Immature natural killer cell (primary cell): Measurements from ENCODE around the gene APLP1. TPM values are rescaled to one million over a fixed set of nuclear protein-coding genes. Genes with fewer than 3 reads are reported as not detected.
A peak's percentile ranks its signal among the peaks of the same experiment; 100 is the strongest.
"Not testable (repeated sequence)": the region's sequence is repeated elsewhere in the genome, so short reads cannot be mapped to it uniquely, and the experiment has no call there.

Source experiments
- DNase-seq, 3 donors: peaks; one replicate each; pipeline ENCODE4 v3.0.0; 2022; ENCODE audit warnings: mixed read lengths in 1 of 3
- H3K27ac Mint-ChIP-seq, 6 donors: one replicate each; pipeline ENCODE4 v1.8.0; 2020; ENCODE audit warnings: mixed read lengths in 6 of 6, mild to moderate bottlenecking in 5 of 6, inconsistent platforms in 4 of 6, moderate library complexity in 3 of 6
- H3K27me3 Mint-ChIP-seq, 3 donors: one replicate each; pipeline ENCODE4 v1.8.0; 2020 to 2021; ENCODE audit warnings: low read depth in 3 of 3, mild to moderate bottlenecking in 3 of 3, mixed read lengths in 3 of 3, moderate library complexity in 3 of 3, inconsistent platforms in 1 of 3
- H3K36me3 Mint-ChIP-seq, 3 donors: one replicate each; pipeline ENCODE4 v1.8.0; 2020; ENCODE audit warnings: mixed read lengths in 3 of 3, inconsistent platforms in 2 of 3, mild to moderate bottlenecking in 2 of 3
- H3K4me1 Mint-ChIP-seq, 2 donors: one replicate each; pipeline ENCODE4 v1.8.0; 2020; ENCODE audit warnings: inconsistent platforms in 2 of 2, mild to moderate bottlenecking in 2 of 2, mixed read lengths in 2 of 2, moderate library complexity in 1 of 2
- H3K4me3 Mint-ChIP-seq, 5 donors: one replicate each; pipeline ENCODE4 v1.8.0; 2020; ENCODE audit warnings: mild to moderate bottlenecking in 5 of 5, mixed read lengths in 5 of 5, inconsistent platforms in 3 of 5, moderate library complexity in 3 of 5
- H3K9me3 Mint-ChIP-seq, 6 donors: one replicate each; pipeline ENCODE4 v1.8.0; 2020; ENCODE audit warnings: mild to moderate bottlenecking in 6 of 6, mixed read lengths in 6 of 6, inconsistent platforms in 4 of 6, moderate library complexity in 3 of 6
- polyA plus RNA-seq, 3 donors: library from polyadenylated mRNA; unstranded; fragments of 300-500 nt; fragmentation: Illumina TruSeq; gene quantifications; one replicate each; pipeline ENCODE4 v1.2.3, GENCODE V29; 2021

The APLP1 gene
- polyA plus RNA-seq, 3 donors from 2014 or later: 0.72 TPM; not detected in 2

DNA sequence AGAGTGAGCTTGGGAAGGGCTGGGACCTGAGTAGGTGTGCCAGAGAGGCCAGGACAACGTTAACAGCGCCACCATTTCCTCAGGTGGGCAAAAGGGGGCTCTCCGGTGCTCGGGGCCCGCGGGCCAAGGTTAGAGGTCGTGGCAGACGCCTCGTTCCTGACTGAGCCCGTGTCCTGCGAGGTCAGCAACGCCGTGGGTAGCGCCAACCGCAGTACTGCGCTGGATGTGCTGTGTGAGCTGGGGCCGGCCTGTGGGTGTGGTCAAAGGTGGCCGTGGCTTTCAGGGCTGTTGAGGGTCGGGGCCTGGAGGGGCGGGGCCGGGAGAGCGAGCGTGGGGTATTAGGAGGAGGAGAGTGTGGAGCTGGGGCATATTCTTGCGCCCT lies 7.9 kb upstream of the APLP1 start:
- H3K27ac Mint-ChIP-seq: no peak overlapping the region
- peaks cover 0 to 4% (median 0%) of the 10 kb centered on the region in 3 donors for H3K36me3 Mint-ChIP-seq
- no peaks in the 10 kb centered on the region for H3K9me3 Mint-ChIP-seq
- H3K4me3 Mint-ChIP-seq: no peak overlapping the region
- peaks cover 8 to 9% of the 10 kb centered on the region in 2 donors for H3K4me1 Mint-ChIP-seq
- no peak for DNase-seq
- H3K27me3 Mint-ChIP-seq: peaks cover 14 to 34% (median 22%) of the 10 kb centered on the region in 3 donors

- H3K36me3 Mint-ChIP-seq: peaks cover 0 to 4% (median 0%) of the 10 kb centered on the region in 3 donors
- H3K27ac Mint-ChIP-seq: no peak overlapping the region
Measured at GRCh38 chr19:35860818-35861639, 7.3 kb upstream of the APLP1 start.

GRCh38 chr19:35861640-35862160 lies 6.7 kb upstream of the APLP1 start:
- Mint-ChIP-seq H3K4me1 (peaks cover 8 to 9% of the 10 kb centered on the region in 2 donors), H3K27ac (no peak overlapping the region), H3K9me3 (no peaks in the 10 kb centered on the region), H3K27me3 (peaks cover 14 to 37% (median 19%) of the 10 kb centered on the region in 3 donors), H3K36me3 (peaks cover 0 to 4% (median 0%) of the 10 kb centered on the region in 3 donors), H3K4me3 (no peak overlapping the region)
- no peak for DNase-seq

More at GRCh38 chr19:35860818-35861639, 7.3 kb upstream of the APLP1 start:
- Mint-ChIP-seq H3K9me3 (no peaks in the 10 kb centered on the region), H3K27me3 (peaks cover 14 to 33% (median 19%) of the 10 kb centered on the region in 3 donors), H3K4me1 (peaks cover 8 to 9% of the 10 kb centered on the region in 2 donors), H3K4me3 (no peak overlapping the region)
- DNase-seq: no peak

DNA sequence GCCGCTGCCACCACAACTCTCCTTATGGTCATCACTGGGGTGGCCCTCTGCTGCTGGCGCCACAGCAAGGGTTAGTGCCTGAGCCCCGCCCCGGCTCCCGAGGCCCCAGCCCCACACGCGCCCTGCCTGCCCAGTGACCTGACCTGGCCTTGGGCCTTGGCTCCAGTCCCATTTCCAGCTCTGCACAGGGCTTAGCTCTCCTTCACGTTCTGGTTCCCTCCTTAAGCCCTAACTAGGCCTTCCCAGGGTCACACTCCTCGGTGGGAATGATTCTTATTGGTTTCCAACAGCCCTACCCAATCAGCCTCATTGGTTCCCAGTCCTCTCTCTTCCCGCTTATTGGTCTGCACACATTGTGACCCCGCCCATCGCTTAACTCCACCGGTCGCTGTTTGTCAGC lies 5.8 kb upstream of the APLP1 start:
- Mint-ChIP-seq H3K4me3 (no peak overlapping the region), H3K27ac (no peak overlapping the region), H3K4me1 (peaks cover under 1 to 3% of the 10 kb centered on the region in 2 donors), H3K36me3 (peaks cover 0 to 4% (median 0%) of the 10 kb centered on the region in 3 donors), H3K27me3 (peaks cover 15 to 36% (median 19%) of the 10 kb centered on the region in 3 donors), H3K9me3 (no peaks in the 10 kb centered on the region)
- no peak for DNase-seq

GRCh38 chr19:35863018-35863417 lies 5.4 kb upstream of the APLP1 start:
- Mint-ChIP-seq H3K4me1 (peaks cover 2 to 6% of the 10 kb centered on the region in 2 donors), H3K4me3 (no peak overlapping the region)
- DNase-seq: no peak

DNA sequence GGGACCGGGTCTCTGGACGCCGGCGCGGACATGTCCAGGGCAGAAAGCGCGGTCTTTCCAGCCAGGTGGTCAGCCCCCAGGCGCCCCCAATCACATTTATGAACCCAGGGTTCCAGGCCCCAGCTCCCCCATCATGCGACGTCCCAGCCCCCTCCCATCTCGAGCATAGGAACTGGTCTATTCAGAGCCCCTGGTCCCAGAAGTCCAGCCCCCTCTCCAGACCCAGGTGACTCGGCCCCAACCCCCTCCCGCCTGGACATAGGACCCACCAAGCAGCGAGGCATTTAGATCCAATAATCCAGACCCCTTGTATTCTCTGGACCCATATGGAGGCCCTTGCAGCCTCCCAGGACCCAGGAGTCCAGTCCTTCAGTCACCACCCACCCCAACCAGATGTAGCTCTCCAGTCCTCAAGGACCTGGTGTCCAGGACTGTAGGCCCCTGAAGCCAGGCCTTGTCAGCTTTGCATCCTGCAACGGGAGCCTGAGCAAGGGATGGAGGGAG lies 501 bp downstream of the APLP1 start:
- H3K4me3 Mint-ChIP-seq: peak overlapping the region; percentile 33 to 68 (median 63)
- peaks cover 15 to 16% of the 10 kb centered on the region in 2 donors for H3K4me1 Mint-ChIP-seq
- H3K27me3 Mint-ChIP-seq: peaks cover 20 to 37% (median 28%) of the 10 kb centered on the region in 3 donors
- H3K9me3 Mint-ChIP-seq: no peaks in the 10 kb centered on the region
- DNase-seq: no peak
- no peaks in the 10 kb centered on the region for H3K36me3 Mint-ChIP-seq
- no peak overlapping the region for H3K27ac Mint-ChIP-seq

More at GRCh38 chr19:35863018-35863417, 5.4 kb upstream of the APLP1 start:
- peaks cover 0 to 4% (median 0%) of the 10 kb centered on the region in 3 donors for H3K36me3 Mint-ChIP-seq
- peaks cover 15 to 36% (median 24%) of the 10 kb centered on the region in 3 donors for H3K27me3 Mint-ChIP-seq
- no peaks in the 10 kb centered on the region for H3K9me3 Mint-ChIP-seq
- no peak overlapping the region for H3K27ac Mint-ChIP-seq

GRCh38 chr19:35869327-35870123 lies 1.2 kb downstream of the APLP1 start:
- Mint-ChIP-seq H3K36me3 (no peaks in the 10 kb centered on the region), H3K27me3 (peaks cover 18 to 31% (median 26%) of the 10 kb centered on the region in 3 donors), H3K9me3 (no peaks in the 10 kb centered on the region), H3K27ac (no peak overlapping the region), H3K4me3 (peak overlapping the region; percentile 61 to 67 (median 62)), H3K4me1 (peaks cover 15 to 16% of the 10 kb centered on the region in 2 donors)
- peak; percentile 46 to 59 (median 52) for DNase-seq

DNA sequence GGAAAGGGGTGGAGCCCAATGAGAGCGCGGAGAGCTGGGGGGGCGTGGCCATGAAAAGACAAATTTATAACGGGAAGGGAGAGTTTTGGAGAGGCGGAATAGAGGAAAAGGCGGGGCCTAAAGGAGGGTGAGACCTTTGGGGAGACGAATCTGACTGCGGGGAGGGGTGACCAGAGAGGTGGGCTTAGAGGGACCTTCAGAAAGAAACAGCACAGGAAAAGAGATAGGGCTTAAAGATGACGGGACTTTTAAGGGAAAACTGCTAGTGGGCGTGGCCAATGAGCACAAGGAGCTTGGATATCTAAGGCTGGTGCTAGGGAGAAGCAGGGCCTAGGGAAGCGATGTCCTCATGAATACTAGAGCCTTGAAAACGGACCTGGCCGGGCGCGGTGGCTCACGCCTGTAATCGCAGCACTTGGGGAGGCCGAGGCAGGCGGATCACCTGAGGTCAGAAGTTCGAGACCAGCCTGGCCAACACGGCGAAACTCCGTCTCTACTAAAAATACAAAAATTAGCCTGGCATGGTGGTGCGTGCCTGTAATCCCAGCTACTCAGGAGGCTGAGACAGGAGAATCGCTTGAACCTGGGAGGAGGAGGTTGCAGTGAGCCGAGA lies 1.9 kb downstream of the APLP1 start:
- H3K9me3 Mint-ChIP-seq, H3K36me3 Mint-ChIP-seq, DNase-seq: not testable (repeated sequence)
- peak overlapping the region in 1 of 6 donors; percentile 28 for H3K27ac Mint-ChIP-seq
- H3K4me3 Mint-ChIP-seq: peak overlapping the region; percentile 42 to 67 (median 62)
- H3K27me3 Mint-ChIP-seq: peaks cover 15 to 27% (median 24%) of the 10 kb centered on the region in 3 donors
- H3K4me1 Mint-ChIP-seq: peaks cover 15 to 16% of the 10 kb centered on the region in 2 donors

DNA sequence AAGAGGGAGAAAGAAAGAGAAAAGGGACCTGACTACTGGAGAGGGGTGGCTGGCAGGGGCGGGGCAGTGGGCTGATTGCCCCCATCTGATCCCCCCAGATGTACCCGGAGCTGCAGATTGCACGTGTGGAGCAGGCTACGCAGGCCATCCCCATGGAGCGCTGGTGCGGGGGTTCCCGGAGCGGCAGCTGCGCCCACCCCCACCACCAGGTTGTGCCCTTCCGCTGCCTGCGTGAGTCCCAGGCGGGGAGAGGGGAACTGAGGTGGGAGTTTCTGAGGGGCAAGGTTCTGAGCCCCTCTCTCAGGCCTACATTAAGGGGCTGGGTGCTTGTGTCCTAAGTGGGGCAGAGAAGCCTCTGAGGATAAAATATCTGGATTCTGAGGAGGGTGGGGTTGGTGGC lies 2.4 kb downstream of the APLP1 start:
- peaks cover 18 to 24% (median 23%) of the 10 kb centered on the region in 3 donors for H3K27me3 Mint-ChIP-seq
- H3K9me3 Mint-ChIP-seq: no peaks in the 10 kb centered on the region
- no peak overlapping the region for H3K4me3 Mint-ChIP-seq
- no peaks in the 10 kb centered on the region for H3K36me3 Mint-ChIP-seq
- no peak for DNase-seq
- H3K27ac Mint-ChIP-seq: no peak overlapping the region
- peaks cover 15 to 16% of the 10 kb centered on the region in 2 donors for H3K4me1 Mint-ChIP-seq

DNA sequence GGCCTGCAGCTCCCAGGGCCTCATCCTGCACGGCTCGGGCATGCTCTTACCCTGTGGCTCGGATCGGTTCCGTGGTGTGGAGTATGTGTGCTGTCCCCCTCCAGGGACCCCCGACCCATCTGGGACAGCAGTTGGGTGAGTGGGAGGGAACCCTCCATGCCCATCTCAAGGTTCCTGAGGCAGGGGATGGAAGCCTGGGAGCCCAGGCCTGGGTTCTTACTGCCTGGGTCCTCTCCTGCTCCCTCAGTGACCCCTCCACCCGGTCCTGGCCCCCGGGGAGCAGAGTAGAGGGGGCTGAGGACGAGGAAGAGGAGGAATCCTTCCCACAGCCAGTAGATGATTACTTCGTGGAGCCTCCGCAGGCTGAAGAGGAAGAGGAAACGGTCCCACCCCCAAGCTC lies 3.2 kb downstream of the APLP1 start:
- no peaks in the 10 kb centered on the region for H3K9me3 Mint-ChIP-seq
- H3K4me1 Mint-ChIP-seq: peaks cover 15 to 16% of the 10 kb centered on the region in 2 donors
- H3K27ac Mint-ChIP-seq: no peak overlapping the region
- H3K4me3 Mint-ChIP-seq: no peak overlapping the region
- no peak for DNase-seq
- H3K36me3 Mint-ChIP-seq: no peaks in the 10 kb centered on the region
- H3K27me3 Mint-ChIP-seq: peaks cover 19 to 26% (median 20%) of the 10 kb centered on the region in 3 donors

DNA sequence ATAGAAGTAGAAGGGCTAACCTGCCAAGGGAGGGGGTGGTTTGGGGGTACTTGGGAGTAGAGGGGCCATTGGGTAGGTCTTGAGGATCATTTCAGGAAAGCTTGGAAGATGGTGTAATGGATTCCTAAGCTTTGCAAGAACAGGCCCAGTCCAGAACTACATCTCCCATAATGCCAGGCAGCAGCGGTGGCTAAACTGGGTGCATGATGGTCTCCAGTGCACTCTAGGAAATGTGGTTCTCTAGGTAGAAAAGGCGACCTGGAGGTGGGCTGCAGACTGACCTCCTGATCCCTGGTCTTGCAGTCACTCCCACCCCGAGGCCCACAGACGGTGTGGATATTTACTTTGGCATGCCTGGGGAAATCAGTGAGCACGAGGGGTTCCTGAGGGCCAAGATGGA lies 3.8 kb downstream of the APLP1 start:
- Mint-ChIP-seq H3K27me3 (peaks cover 18 to 26% (median 19%) of the 10 kb centered on the region in 3 donors), H3K4me3 (no peak overlapping the region), H3K27ac (no peak overlapping the region), H3K4me1 (peaks cover 15 to 16% of the 10 kb centered on the region in 2 donors), H3K9me3 (no peaks in the 10 kb centered on the region), H3K36me3 (no peaks in the 10 kb centered on the region)
- DNase-seq: no peak

- Mint-ChIP-seq H3K27me3 (peaks cover 13 to 20% (median 15%) of the 10 kb centered on the region in 3 donors), H3K4me1 (peaks cover 7 to 9% of the 10 kb centered on the region in 2 donors), H3K4me3 (no peak overlapping the region), H3K9me3 (no peaks in the 10 kb centered on the region), H3K36me3 (no peaks in the 10 kb centered on the region), H3K27ac (no peak overlapping the region)
- no peak for DNase-seq
Measured at GRCh38 chr19:35874392-35874930, 6.1 kb downstream of the APLP1 start.

DNA sequence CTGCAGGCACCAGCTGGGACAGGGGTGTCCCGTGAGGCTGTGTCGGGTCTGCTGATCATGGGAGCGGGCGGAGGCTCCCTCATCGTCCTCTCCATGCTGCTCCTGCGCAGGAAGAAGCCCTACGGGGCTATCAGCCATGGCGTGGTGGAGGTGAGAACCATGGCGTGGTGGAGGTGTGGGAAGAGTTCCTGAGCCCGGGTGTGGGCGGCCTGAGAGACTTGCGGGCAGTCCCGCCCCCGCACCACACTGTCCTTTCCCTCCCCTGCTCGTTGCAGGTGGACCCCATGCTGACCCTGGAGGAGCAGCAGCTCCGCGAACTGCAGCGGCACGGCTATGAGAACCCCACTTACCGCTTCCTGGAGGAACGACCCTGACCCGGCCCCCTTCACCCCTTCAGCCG lies 10.7 kb downstream of the APLP1 start:
- H3K9me3 Mint-ChIP-seq: no peaks in the 10 kb centered on the region
- no peak for DNase-seq
- no peak overlapping the region for H3K27ac Mint-ChIP-seq
- H3K4me3 Mint-ChIP-seq: no peak overlapping the region
- H3K27me3 Mint-ChIP-seq: peaks cover 8 to 18% (median 12%) of the 10 kb centered on the region in 3 donors
- no peaks in the 10 kb centered on the region for H3K36me3 Mint-ChIP-seq
- H3K4me1 Mint-ChIP-seq: peaks cover 6 to 8% of the 10 kb centered on the region in 2 donors
